Stomach (tissue), 9 donors: ENCODE data around the gene DTNBP1. TPM values are rescaled to one million over a fixed set of nuclear protein-coding genes. Genes with fewer than 3 reads are reported as not detected.
A peak's percentile ranks its signal among the peaks of the same experiment; 100 is the strongest.

Experiments used
- DNase-seq, 2 donors: peaks; one replicate each; pipeline versions ENCODE4 v3.0.0 to v3.0.0-alpha.2; 2013 to 2019
- H3K27ac ChIP-seq, 5 donors: fragments of 200-600 bp in 4 of 5; sonication (generic) in 4 of 5; one replicate each; pipeline ENCODE4 v1.5.1; 2013 to 2019; ENCODE audit warnings: mild to moderate bottlenecking in 1 of 5, moderate library complexity in 1 of 5
- H3K27me3 ChIP-seq, 3 donors: fragments of 200-600 bp; sonication (generic); one replicate each; pipeline ENCODE4 v1.5.1; 2017 to 2019; ENCODE audit warnings: mixed run types in 1 of 3
- H3K36me3 ChIP-seq, 4 donors: fragments of 200-600 bp; sonication (generic); 1 replicate in 3 of 4; 2 replicates in 1 of 4; pipeline ENCODE4 v1.5.1; 2016 to 2019
- H3K4me1 ChIP-seq, 4 donors: fragments of 200-600 bp; sonication (generic); one replicate each; pipeline ENCODE4 v1.5.1; 2016 to 2019
- H3K4me3 ChIP-seq, 4 donors: fragments of 200-600 bp; sonication (generic) in 3 of 4; one replicate each; pipeline ENCODE4 v1.5.1; 2016 to 2019; ENCODE audit warnings: mild to moderate bottlenecking in 1 of 4
- H3K9me3 ChIP-seq, 4 donors: fragments of 200-600 bp; sonication (generic); one replicate each; pipeline ENCODE4 v1.5.1; 2016 to 2019
- EP300 ChIP-seq: sonication (generic); formaldehyde crosslinking; IDR thresholded peaks from one replicate; pipeline ENCODE4 v1.6.1; 2017; ENCODE audit warnings: antibody characterized with exemption
- POLR2A ChIP-seq, 4 donors: fragments of 450-650 bp; IDR thresholded peaks; one replicate each; pipeline ENCODE4 v1.6.1; 2016; ENCODE audit warnings: antibody characterized with exemption in 4 of 4, control low read depth in 2 of 4, mild to moderate bottlenecking in 1 of 4, moderate library complexity in 1 of 4
- POLR2AphosphoS5 ChIP-seq, 3 donors: sonication (generic); formaldehyde crosslinking; IDR thresholded peaks; one replicate each; pipeline ENCODE4 v1.6.1; 2016; ENCODE audit warnings: antibody characterized with exemption in 3 of 3
- WGBS, 5 donors: extraction: QIAGEN DNeasy Blood & Tissue Kit in 3 of 5; methylation state at CpG; one replicate each; pipeline versions ENCODE4 v1.1.5 to v1.1.7; 2013 to 2018; 5-methylcytosine and 5-hydroxymethylcytosine counted together
- intact Hi-C: fragments of 100-400 bp; cut with DNase I; formaldehyde crosslinking; loops from one replicate; pipeline ENCODE4 v1.15.1; 2023; ENCODE audit warnings: low total_unique reads
- polyA plus RNA-seq, 3 donors: library from polyadenylated mRNA; stranded (reverse); fragments of 200-250 nt; gene quantifications; one replicate each; pipeline ENCODE4 v1.2.3, GENCODE V29; 2013
- total RNA-seq, 5 donors: library from RNA; depleted of rRNA; stranded (reverse); fragments of >200 nt; gene quantifications; one replicate each; pipeline versions ENCODE4 v1.1.0 to v1.2.3, GENCODE V29; 2014 to 2016
- TF ChIP-seq, protein P1 (sequence below), 7 experiments: fragments of 450-650 bp in 4 of 7; fragments of 200-600 bp in 3 of 7; sonication (generic) in 3 of 7; IDR thresholded peaks; one replicate each; pipeline ENCODE4 v1.5.1; 2016 to 2019; ENCODE audit warnings: antibody characterized with exemption in 7 of 7, control low read depth in 2 of 7, mild to moderate bottlenecking in 1 of 7
- donor health status: healthy with polysubstance abuse.
- donor health status: Bipolar disorder and iron deficiency.
- donor health status: healthy.

The DTNBP1 gene
- total and polyA plus RNA-seq, 8 donors, result 4.1 to 68.7 (median 12.0) TPM

DNA sequence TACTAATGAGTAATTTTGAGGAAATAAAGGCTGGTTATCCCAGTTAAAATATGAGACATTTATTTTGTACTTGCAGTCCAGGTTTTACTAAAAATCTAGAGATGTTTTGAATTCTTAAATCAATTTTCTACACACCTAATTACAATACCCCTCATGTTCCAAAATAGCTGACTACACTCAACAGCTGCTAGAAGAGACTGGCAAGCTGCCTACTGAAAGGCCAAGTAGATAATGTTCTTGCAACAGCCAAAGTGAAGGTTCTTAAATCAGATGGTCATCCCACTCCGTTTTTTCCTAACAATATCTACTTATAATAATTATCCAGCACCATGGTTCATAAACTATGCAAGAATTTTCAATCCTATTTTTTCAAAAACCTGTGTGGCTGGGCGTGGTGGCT lies 69.0 kb downstream of the DTNBP1 start:
- peaks cover 0 to 20% (median 11%) of the 10 kb centered on the region in 4 donors for H3K4me1 ChIP-seq
- H3K36me3 ChIP-seq, result no peaks in the 10 kb centered on the region
- TF ChIP-seq, protein P1, sequence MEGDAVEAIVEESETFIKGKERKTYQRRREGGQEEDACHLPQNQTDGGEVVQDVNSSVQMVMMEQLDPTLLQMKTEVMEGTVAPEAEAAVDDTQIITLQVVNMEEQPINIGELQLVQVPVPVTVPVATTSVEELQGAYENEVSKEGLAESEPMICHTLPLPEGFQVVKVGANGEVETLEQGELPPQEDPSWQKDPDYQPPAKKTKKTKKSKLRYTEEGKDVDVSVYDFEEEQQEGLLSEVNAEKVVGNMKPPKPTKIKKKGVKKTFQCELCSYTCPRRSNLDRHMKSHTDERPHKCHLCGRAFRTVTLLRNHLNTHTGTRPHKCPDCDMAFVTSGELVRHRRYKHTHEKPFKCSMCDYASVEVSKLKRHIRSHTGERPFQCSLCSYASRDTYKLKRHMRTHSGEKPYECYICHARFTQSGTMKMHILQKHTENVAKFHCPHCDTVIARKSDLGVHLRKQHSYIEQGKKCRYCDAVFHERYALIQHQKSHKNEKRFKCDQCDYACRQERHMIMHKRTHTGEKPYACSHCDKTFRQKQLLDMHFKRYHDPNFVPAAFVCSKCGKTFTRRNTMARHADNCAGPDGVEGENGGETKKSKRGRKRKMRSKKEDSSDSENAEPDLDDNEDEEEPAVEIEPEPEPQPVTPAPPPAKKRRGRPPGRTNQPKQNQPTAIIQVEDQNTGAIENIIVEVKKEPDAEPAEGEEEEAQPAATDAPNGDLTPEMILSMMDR (IDR thresholded peaks at IDR 0.05), result no peak
- TF ChIP-seq EP300, result no peak
- TF ChIP-seq POLR2AphosphoS5 (IDR thresholded peaks at IDR 0.05), result no peak
- no peak for TF ChIP-seq POLR2A (IDR thresholded peaks at IDR 0.05)
- DNase-seq, result peak in 1 of 2 donors; percentile 24
- intact Hi-C loops, result no loop called here
- H3K4me3 ChIP-seq, result no peak overlapping the region
- no peak overlapping the region for H3K27ac ChIP-seq
- 56 to 74% (median 66%) methylated on average over 2 of the region's 2 CpGs for WGBS, 5 donors
- no peaks in the 10 kb centered on the region for H3K9me3 ChIP-seq
- H3K27me3 ChIP-seq, result no peaks in the 10 kb centered on the region

DNA sequence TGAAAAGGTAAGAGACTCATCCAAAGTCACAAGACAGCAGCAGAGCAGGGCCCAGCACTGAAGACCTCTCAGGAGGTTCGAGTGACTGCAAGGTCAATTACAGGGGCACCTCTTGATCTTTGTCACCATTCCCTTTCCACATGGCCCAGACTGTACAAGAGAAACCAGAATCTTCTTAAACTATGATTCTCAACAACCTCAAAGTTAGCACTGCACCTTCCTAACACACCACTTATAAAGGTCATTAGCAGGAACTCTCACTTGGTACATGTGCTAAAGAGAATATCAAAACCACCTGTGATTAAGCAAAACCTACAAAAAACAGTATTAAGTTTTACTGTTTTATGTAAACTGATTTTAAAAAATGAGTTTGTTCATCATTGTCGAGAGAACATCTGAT lies 70.2 kb downstream of the DTNBP1 start:
- DNase-seq, result no peak
- H3K27ac ChIP-seq, result no peak overlapping the region
- intact Hi-C loops, result no loop called here
- H3K9me3 ChIP-seq, result no peaks in the 10 kb centered on the region
- no peak overlapping the region for H3K4me3 ChIP-seq
- TF ChIP-seq, protein P1 (IDR thresholded peaks at IDR 0.05), result no peak
- TF ChIP-seq EP300 (no peak), POLR2A (IDR thresholded peaks at IDR 0.05) (no peak), POLR2AphosphoS5 (IDR thresholded peaks at IDR 0.05) (no peak)
- H3K27me3 ChIP-seq, result no peaks in the 10 kb centered on the region
- peaks cover 0 to 20% (median 11%) of the 10 kb centered on the region in 4 donors for H3K4me1 ChIP-seq
- no peaks in the 10 kb centered on the region for H3K36me3 ChIP-seq
- 80 to 94% (median 85%) methylated on average over 2 of the region's 2 CpGs for WGBS, 5 donors

DNA sequence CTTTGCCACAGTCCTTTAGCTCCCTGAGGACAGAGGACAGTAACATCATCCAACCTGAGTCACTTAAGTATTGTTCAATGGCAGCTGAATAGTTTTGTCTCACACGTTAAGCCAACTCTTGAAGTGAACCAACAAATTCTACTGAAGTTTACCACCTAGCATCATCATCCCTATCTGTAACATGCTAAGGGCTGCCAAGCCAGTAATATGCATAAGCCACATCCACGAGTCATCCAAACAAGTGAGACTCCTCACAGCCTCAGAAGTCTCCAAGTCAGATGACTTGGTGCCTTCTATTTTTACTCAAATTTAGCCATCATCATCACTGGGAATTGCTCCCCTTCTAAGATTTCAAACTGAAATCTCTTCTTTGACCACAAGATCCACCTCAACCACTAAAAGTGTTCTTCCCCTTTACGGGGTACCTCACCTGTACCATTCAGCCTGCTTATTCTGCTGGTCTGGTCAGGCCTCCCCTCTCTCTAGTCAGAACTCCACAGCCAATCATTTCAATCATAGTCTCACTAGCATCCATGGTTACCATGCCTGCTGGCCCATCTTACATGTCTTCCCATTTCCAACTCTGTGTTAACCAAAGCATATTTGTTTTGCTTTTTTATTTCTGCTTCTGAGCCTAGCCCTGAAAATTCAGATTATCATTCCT lies 73.7 kb downstream of the DTNBP1 start:
- no peak for TF ChIP-seq POLR2AphosphoS5 (IDR thresholded peaks at IDR 0.05)
- TF ChIP-seq EP300, result no peak
- TF ChIP-seq, protein P1 (IDR thresholded peaks at IDR 0.05), result no peak
- TF ChIP-seq POLR2A (IDR thresholded peaks at IDR 0.05), result no peak
- Histone ChIP-seq H3K4me3 (no peak overlapping the region), H3K27me3 (no peaks in the 10 kb centered on the region), H3K36me3 (no peaks in the 10 kb centered on the region), H3K27ac (no peak overlapping the region), H3K9me3 (no peaks in the 10 kb centered on the region), H3K4me1 (peaks cover 0 to 8% (median 4%) of the 10 kb centered on the region in 4 donors)
- WGBS, 5 donors, result 72 to 88% (median 86%) methylated on average over 3 of the region's 3 CpGs
- no peak for DNase-seq
- intact Hi-C loops, result no loop called here

DNA sequence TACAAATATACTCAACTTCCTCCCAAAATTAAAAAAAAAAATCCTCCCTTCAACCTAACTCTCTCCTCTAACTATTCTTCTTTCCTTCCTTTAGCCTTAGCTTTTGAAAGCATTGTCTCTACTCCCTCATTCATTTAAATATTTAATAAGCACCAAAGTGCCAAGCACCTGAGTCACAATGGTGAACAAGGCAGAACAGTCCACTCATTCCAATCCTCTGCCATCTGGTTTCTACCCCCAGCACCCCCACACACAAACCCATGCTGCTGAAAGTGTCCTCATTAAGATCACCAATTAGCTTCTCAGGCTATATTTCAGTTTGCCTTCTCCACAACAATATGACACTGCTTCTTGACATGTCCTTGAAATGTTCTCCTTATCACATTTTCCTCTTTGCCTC lies 76.3 kb downstream of the DTNBP1 start:
- intact Hi-C loops, result no loop called here
- H3K27me3 ChIP-seq, result no peaks in the 10 kb centered on the region
- no peak overlapping the region for H3K4me3 ChIP-seq
- H3K4me1 ChIP-seq, result peaks cover 0 to 8% (median 0%) of the 10 kb centered on the region in 4 donors
- DNase-seq, result no peak
- H3K27ac ChIP-seq, result no peak overlapping the region
- H3K9me3 ChIP-seq, result no peaks in the 10 kb centered on the region
- TF ChIP-seq POLR2A (IDR thresholded peaks at IDR 0.05), result no peak
- TF ChIP-seq, protein P1 (IDR thresholded peaks at IDR 0.05), result no peak
- TF ChIP-seq POLR2AphosphoS5 (IDR thresholded peaks at IDR 0.05), result no peak
- TF ChIP-seq EP300, result no peak
- H3K36me3 ChIP-seq, result no peaks in the 10 kb centered on the region
